AG09309 (cell line): ENCODE measurements around the gene PLA2G7.

Source experiments
- DNase-seq: peaks from one replicate; pipeline ENCODE4 v3.0.0-alpha.2; 2010; ENCODE audit warnings: low read depth
- H3K4me3 ChIP-seq: 2 replicates; pipeline ENCODE4 v1.5.1; 2011; ENCODE audit warnings: mild to moderate bottlenecking, low read depth, low read length, moderate library complexity; ENCODE audit not compliant: control insufficient read depth
- CTCF ChIP-seq: IDR thresholded peaks from 2 replicates; pipeline ENCODE4 v1.5.1; 2011; ENCODE audit warnings: mild to moderate bottlenecking, low read depth, low read length, inconsistent platforms; ENCODE audit not compliant: insufficient read depth, control insufficient read depth; ENCODE audit errors: missing control alignments

PLA2G7 gene

GRCh38 chr6:46690141-46690755, 44.9 kb downstream of the PLA2G7 start:
- no peak overlapping the region for H3K4me3 ChIP-seq
- DNase-seq = no peak
- TF ChIP-seq CTCF = no peak

GRCh38 chr6:46689657-46690056, 45.5 kb downstream of the PLA2G7 start:
- TF ChIP-seq CTCF = no peak
- no peak overlapping the region for H3K4me3 ChIP-seq
- no peak for DNase-seq

- DNase-seq = no peak
- no peak overlapping the region for H3K4me3 ChIP-seq
- TF ChIP-seq CTCF = no peak
Measured at GRCh38 chr6:46688966-46689335, 46.2 kb downstream of the PLA2G7 start.

- TF ChIP-seq CTCF = no peak
Measured at GRCh38 chr6:46688117-46688965, 46.8 kb downstream of the PLA2G7 start.

GRCh38 chr6:46687619-46688097, 47.5 kb downstream of the PLA2G7 start, which contains the start of gene TDRD6:
Gene TDRD6 (plus strand): TSS chr6:46687885. CDS start chr6:46688129, 244 bp downstream.
- DNase-seq = no peak

More at GRCh38 chr6:46688117-46688965, 46.8 kb downstream of the PLA2G7 start:
- no peak overlapping the region for H3K4me3 ChIP-seq
- DNase-seq = no peak

GRCh38 chr6:46684771-46685170, 50.4 kb downstream of the PLA2G7 start:
- TF ChIP-seq CTCF = no peak
- H3K4me3 ChIP-seq = no peak overlapping the region
- no peak for DNase-seq

More at GRCh38 chr6:46687619-46688097, 47.5 kb downstream of the PLA2G7 start, which contains the start of gene TDRD6:
- no peak within 1 kb of the TSS for H3K4me3 ChIP-seq
- TF ChIP-seq CTCF = no peak
